ENCODE results near the gene UBE2O.

The UBE2O gene

DNA sequence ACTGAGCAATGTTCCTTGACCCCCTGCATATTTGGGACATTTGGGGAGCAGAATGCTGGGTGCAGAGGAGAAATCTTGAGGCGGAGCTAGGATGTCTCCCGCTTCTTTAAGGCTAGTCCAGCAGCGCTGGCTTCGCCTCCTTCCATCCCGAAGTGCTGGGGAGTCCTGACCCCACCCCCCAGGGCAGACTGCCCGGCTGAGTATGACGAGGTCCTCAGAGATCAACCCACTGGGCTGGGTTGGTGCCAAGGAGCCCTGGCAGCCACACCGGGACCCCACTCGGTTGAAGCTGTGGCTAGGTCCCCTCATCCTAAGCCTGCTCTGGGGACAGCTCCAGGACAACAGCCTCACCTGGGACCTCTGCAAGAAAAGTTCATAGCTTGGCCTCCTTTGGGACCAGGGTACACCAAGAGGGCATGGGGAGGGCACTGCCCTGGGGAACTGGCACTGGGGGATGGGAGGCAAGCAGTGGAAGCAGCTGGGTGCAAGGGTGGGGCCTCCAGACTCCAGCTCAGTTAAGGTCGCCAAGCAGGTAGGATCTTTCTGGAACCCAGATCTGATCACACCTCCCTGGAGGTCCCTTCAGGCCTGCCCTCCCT is 37.3 kb upstream of the UBE2O start (continued):
- no peak for TF ChIP-seq ZNF565 (CRISPR knock-in tag; conservative IDR thresholded peaks at IDR 0.05; ENCODE audit: low read depth)

DNA sequence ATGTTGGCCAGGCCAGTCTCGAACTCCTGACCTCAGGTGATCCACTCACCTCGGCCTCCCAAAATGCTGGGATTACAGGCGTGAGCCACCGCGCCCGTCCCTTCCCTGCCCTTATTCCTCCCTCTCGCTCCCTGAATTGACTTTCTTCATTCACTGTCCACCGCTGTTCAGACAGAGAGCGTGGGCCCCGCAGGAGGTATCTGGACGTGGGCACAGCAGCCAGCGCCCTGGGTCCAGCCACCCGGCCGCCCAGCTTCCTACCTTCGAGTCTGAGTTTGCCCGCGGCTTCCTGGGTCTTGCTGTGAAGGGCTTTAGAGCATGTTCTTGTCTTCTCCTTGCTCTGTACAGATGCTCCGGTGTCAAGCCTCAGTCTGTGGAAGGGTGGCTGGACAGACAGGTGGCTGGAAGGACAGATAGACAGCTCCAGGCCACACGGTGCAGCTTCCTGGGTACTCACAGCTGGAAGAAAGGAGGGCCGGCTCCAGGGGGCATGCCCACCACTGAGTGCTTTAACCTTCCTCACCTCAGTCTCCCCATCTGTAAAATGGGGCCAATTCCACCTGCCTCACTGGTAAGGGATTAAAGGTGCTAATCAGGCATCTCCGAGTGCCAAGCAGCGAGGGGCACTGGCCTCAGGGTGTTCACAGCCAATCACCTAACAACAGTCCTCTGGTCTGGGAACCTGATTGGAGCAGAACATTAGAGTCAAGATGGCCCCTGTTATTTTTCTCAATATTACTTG is 34.7 kb upstream of the UBE2O start:
- ATAC-seq: no peak
- no peak for TF ChIP-seq PPARA (CRISPR knock-in tag; IDR thresholded peaks at IDR 0.05; ENCODE audit: borderline replicate concordance)
- no peak for TF ChIP-seq ARNTL (CRISPR knock-in tag; IDR thresholded peaks at IDR 0.05; ENCODE audit: borderline replicate concordance, low read depth)
- TF ChIP-seq, protein P1, sequence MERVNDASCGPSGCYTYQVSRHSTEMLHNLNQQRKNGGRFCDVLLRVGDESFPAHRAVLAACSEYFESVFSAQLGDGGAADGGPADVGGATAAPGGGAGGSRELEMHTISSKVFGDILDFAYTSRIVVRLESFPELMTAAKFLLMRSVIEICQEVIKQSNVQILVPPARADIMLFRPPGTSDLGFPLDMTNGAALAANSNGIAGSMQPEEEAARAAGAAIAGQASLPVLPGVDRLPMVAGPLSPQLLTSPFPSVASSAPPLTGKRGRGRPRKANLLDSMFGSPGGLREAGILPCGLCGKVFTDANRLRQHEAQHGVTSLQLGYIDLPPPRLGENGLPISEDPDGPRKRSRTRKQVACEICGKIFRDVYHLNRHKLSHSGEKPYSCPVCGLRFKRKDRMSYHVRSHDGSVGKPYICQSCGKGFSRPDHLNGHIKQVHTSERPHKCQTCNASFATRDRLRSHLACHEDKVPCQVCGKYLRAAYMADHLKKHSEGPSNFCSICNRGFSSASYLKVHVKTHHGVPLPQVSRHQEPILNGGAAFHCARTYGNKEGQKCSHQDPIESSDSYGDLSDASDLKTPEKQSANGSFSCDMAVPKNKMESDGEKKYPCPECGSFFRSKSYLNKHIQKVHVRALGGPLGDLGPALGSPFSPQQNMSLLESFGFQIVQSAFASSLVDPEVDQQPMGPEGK (CRISPR knock-in tag; IDR thresholded peaks at IDR 0.05; ENCODE audit: borderline replicate concordance): no peak
- TF ChIP-seq TCF4 (CRISPR knock-in tag; IDR thresholded peaks at IDR 0.05; ENCODE audit: borderline replicate concordance): no peak
- no peak for TF ChIP-seq ZFP3 (CRISPR knock-in tag; IDR thresholded peaks at IDR 0.05)

DNA sequence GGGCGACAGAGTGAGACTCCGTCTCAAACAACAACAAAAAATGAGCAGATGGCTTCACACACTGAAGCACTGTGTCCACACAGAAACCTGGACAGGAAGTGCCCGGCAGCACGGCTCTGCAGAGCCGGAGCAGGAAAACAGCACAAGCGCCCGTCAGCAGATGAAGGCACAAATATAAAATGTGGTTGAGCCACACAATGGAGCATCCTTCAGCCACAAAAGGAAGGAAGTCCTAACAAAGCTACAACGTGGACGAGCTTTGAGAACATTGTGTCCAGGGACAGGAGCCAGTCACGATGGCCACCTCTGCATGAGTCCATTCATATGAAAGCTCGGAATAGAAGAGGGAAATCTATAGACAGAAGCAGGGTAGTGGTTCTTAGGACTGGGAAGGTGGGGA is 32.6 kb upstream of the UBE2O start:
- no peak for TF ChIP-seq ZNF70 (CRISPR knock-in tag; IDR thresholded peaks at IDR 0.05)
- TF ChIP-seq, protein P2, sequence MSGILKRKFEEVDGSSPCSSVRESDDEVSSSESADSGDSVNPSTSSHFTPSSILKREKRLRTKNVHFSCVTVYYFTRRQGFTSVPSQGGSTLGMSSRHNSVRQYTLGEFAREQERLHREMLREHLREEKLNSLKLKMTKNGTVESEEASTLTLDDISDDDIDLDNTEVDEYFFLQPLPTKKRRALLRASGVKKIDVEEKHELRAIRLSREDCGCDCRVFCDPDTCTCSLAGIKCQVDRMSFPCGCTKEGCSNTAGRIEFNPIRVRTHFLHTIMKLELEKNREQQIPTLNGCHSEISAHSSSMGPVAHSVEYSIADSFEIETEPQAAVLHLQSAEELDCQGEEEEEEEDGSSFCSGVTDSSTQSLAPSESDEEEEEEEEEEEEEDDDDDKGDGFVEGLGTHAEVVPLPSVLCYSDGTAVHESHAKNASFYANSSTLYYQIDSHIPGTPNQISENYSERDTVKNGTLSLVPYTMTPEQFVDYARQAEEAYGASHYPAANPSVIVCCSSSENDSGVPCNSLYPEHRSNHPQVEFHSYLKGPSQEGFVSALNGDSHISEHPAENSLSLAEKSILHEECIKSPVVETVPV (CRISPR knock-in tag; IDR thresholded peaks at IDR 0.05): no peak
- TF ChIP-seq OSR1 (CRISPR knock-in tag; IDR thresholded peaks at IDR 0.05): no peak
- no peak for TF ChIP-seq CSDC2 (CRISPR knock-in tag; IDR thresholded peaks at IDR 0.05)
- TF ChIP-seq, protein P3, sequence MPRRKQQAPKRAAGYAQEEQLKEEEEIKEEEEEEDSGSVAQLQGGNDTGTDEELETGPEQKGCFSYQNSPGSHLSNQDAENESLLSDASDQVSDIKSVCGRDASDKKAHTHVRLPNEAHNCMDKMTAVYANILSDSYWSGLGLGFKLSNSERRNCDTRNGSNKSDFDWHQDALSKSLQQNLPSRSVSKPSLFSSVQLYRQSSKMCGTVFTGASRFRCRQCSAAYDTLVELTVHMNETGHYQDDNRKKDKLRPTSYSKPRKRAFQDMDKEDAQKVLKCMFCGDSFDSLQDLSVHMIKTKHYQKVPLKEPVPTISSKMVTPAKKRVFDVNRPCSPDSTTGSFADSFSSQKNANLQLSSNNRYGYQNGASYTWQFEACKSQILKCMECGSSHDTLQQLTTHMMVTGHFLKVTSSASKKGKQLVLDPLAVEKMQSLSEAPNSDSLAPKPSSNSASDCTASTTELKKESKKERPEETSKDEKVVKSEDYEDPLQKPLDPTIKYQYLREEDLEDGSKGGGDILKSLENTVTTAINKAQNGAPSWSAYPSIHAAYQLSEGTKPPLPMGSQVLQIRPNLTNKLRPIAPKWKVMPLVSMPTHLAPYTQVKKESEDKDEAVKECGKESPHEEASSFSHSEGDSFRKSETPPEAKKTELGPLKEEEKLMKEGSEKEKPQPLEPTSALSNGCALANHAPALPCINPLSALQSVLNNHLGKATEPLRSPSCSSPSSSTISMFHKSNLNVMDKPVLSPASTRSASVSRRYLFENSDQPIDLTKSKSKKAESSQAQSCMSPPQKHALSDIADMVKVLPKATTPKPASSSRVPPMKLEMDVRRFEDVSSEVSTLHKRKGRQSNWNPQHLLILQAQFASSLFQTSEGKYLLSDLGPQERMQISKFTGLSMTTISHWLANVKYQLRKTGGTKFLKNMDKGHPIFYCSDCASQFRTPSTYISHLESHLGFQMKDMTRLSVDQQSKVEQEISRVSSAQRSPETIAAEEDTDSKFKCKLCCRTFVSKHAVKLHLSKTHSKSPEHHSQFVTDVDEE (CRISPR knock-in tag; IDR thresholded peaks at IDR 0.05): no peak
- no peak for TF ChIP-seq TOX (CRISPR knock-in tag; IDR thresholded peaks at IDR 0.05; ENCODE audit: borderline replicate concordance)
- TF ChIP-seq, protein P4, sequence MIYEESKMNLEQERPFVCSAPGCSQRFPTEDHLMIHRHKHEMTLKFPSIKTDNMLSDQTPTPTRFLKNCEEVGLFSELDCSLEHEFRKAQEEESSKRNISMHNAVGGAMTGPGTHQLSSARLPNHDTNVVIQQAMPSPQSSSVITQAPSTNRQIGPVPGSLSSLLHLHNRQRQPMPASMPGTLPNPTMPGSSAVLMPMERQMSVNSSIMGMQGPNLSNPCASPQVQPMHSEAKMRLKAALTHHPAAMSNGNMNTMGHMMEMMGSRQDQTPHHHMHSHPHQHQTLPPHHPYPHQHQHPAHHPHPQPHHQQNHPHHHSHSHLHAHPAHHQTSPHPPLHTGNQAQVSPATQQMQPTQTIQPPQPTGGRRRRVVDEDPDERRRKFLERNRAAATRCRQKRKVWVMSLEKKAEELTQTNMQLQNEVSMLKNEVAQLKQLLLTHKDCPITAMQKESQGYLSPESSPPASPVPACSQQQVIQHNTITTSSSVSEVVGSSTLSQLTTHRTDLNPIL (CRISPR knock-in tag; IDR thresholded peaks at IDR 0.05; ENCODE audit: low read depth): no peak
- no peak for TF ChIP-seq GLIS3 (CRISPR knock-in tag; IDR thresholded peaks at IDR 0.05)
- TF ChIP-seq SNAI2 (CRISPR knock-in tag; IDR thresholded peaks at IDR 0.05): no peak
- TF ChIP-seq ZC3H10 (CRISPR knock-in tag; IDR thresholded peaks at IDR 0.05): no peak
- ATAC-seq: no peak

DNA sequence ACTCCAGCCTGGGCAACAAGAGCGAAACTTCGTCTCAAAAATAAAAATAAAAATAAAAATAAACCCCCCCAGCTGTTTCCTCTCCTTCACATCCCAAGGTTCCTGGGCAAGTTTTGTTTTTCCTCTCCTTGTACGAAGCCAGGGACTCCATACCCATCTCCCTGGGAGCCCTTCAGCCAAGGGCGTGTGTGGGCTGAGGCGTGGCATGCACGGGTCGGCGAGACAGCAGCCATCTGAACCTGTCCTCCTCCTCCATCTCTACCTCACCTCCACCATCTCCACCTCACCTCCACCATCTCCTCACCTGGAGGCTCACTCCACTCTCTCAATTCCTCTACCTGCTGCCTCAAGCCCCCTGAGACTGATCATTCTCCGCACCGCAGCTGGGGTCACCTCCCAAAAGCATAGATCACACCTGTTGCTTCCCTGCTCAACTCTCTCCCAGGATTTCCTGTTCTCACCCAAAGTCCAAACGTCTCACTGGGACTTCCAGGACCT is 31.3 kb upstream of the UBE2O start:
- no peak for ATAC-seq

More for the DNA sequence above, 31.3 kb upstream of the UBE2O start:
- TF ChIP-seq TOX (CRISPR knock-in tag; IDR thresholded peaks at IDR 0.05; ENCODE audit: borderline replicate concordance) (no peak), ZNF8 (CRISPR knock-in tag; IDR thresholded peaks at IDR 0.05) (no peak), OSR1 (CRISPR knock-in tag; IDR thresholded peaks at IDR 0.05) (no peak), SNAI2 (CRISPR knock-in tag; IDR thresholded peaks at IDR 0.05) (no peak), ZC3H10 (CRISPR knock-in tag; IDR thresholded peaks at IDR 0.05) (no peak), ESRRG (CRISPR knock-in tag; IDR thresholded peaks at IDR 0.05) (no peak), GLIS3 (CRISPR knock-in tag; IDR thresholded peaks at IDR 0.05) (no peak), ZFP3 (CRISPR knock-in tag; IDR thresholded peaks at IDR 0.05) (no peak), ZFP30 (CRISPR knock-in tag; IDR thresholded peaks at IDR 0.05) (no peak), TCF4 (CRISPR knock-in tag; IDR thresholded peaks at IDR 0.05; ENCODE audit: borderline replicate concordance) (no peak)
- TF ChIP-seq, protein P4 (CRISPR knock-in tag; IDR thresholded peaks at IDR 0.05; ENCODE audit: low read depth): no peak
